GM23338 (cell line): Measurements from ENCODE around the gene TMEM163. TPM values are rescaled to one million over a fixed set of nuclear protein-coding genes. Genes with fewer than 3 reads are reported as not detected.

Experiments
- ATAC-seq: fragments of 200-7000 bp; cut with Tn5 transposase; 3 replicates; pipeline ENCODE4 v1.9.1; 2020
- DNase-seq: peaks from one replicate; pipeline ENCODE4 v3.0.0-alpha.2; 2015; ENCODE audit warnings: low spot score
- H2AFZ ChIP-seq: fragments of 200-600 bp; sonication (generic); 2 replicates; pipeline ENCODE4 v1.8.0; 2016; ENCODE audit warnings: antibody characterized with exemption, mild to moderate bottlenecking, moderate library complexity
- H3F3A ChIP-seq: fragments of 200-600 bp; sonication (generic); replicated peaks from 2 replicates; pipeline ENCODE4 v1.8.0; 2017; ENCODE audit warnings: antibody characterized with exemption, mixed run types, low read depth
- H3K27ac ChIP-seq: fragments of 200-600 bp; sonication (generic); 2 replicates; pipeline ENCODE4 v1.6.1; 2016; ENCODE audit warnings: low read depth
- H3K27me3 ChIP-seq: fragments of 200-600 bp; sonication (generic); 2 replicates; pipeline ENCODE4 v1.8.0; 2016; ENCODE audit warnings: mild to moderate bottlenecking, mixed run types, moderate library complexity; ENCODE audit not compliant: insufficient read depth
- H3K36me3 ChIP-seq: fragments of 200-600 bp; sonication (generic); 2 replicates; pipeline ENCODE4 v1.8.0; 2016; ENCODE audit warnings: mild to moderate bottlenecking; ENCODE audit not compliant: insufficient read depth
- H3K4me1 ChIP-seq: fragments of 200-600 bp; sonication (generic); 2 replicates; pipeline ENCODE4 v1.8.0; 2016; ENCODE audit warnings: mild to moderate bottlenecking, moderate library complexity; ENCODE audit not compliant: insufficient read depth
- H3K4me2 ChIP-seq: fragments of 200-600 bp; sonication (generic); 2 replicates; pipeline ENCODE4 v1.7.1; 2017; ENCODE audit warnings: mixed run types
- H3K4me3 ChIP-seq: fragments of 200-600 bp; sonication (generic); 2 replicates; pipeline ENCODE4 v1.6.1; 2016; ENCODE audit warnings: mixed run types
- H3K79me2 ChIP-seq: fragments of 200-600 bp; sonication (generic); replicated peaks from 2 replicates; pipeline ENCODE4 v1.8.0; 2017; ENCODE audit warnings: mild to moderate bottlenecking; ENCODE audit not compliant: insufficient read depth
- H3K9me2 ChIP-seq: fragments of 200-600 bp; sonication (generic); 2 replicates; pipeline ENCODE4 v1.8.0; 2017; ENCODE audit not compliant: insufficient read depth
- H4K20me1 ChIP-seq: fragments of 200-600 bp; sonication (generic); replicated peaks from 2 replicates; pipeline ENCODE4 v1.8.0; 2017; ENCODE audit warnings: mild to moderate bottlenecking; ENCODE audit not compliant: insufficient read depth
- H3K27ac Mint-ChIP-seq: 2 replicates; pipeline ENCODE4 v1.8.0; 2020; ENCODE audit warnings: inconsistent platforms, mild to moderate bottlenecking, moderate library complexity, mixed read lengths
- H3K27me3 Mint-ChIP-seq: 3 replicates; pipeline ENCODE4 v1.8.0; 2022; ENCODE audit warnings: low read depth, mild to moderate bottlenecking, moderate library complexity, mixed read lengths, inconsistent platforms; ENCODE audit not compliant: insufficient read depth, poor library complexity
- H3K36me3 Mint-ChIP-seq: 3 replicates; pipeline ENCODE4 v1.8.0; 2021; ENCODE audit warnings: low read depth, mild to moderate bottlenecking, inconsistent platforms, moderate library complexity, mixed read lengths
- H3K4me1 Mint-ChIP-seq: 3 replicates; pipeline ENCODE4 v1.8.0; 2020; ENCODE audit warnings: mild to moderate bottlenecking, inconsistent platforms, mixed read lengths
- H3K4me3 Mint-ChIP-seq: 3 replicates; pipeline ENCODE4 v1.8.0; 2021; ENCODE audit warnings: moderate library complexity, mild to moderate bottlenecking, inconsistent platforms, mixed read lengths
- H3K9me3 Mint-ChIP-seq: 3 replicates; pipeline ENCODE4 v1.8.0; 2020; ENCODE audit warnings: moderate library complexity, mild to moderate bottlenecking, inconsistent platforms, mixed read lengths
- CREB1 ChIP-seq: fragments of 250-450 bp; sonication (Bioruptor Pico); IDR thresholded peaks from 2 replicates; pipeline ENCODE4 v1.5.0; 2020; ENCODE audit warnings: low read depth, mild to moderate bottlenecking, moderate library complexity
- CTCF ChIP-seq, 2 experiments: fragments of 200-600 bp in 1 of 2; sonication (generic) in 1 of 2; conservative IDR thresholded peaks; 2 replicates each; pipeline versions ENCODE4 v1.5.1 to v1.6.1; 2016 to 2017; ENCODE audit warnings: antibody characterized with exemption in 2 of 2, low read depth in 2 of 2, mild to moderate bottlenecking in 2 of 2, moderate library complexity in 1 of 2
- ETS1 ChIP-seq: IDR thresholded peaks from 2 replicates; pipeline ENCODE4 v1.6.1; 2016; ENCODE audit warnings: antibody characterized with exemption
- EZH2 ChIP-seq: fragments of 200-600 bp; sonication (generic); IDR thresholded peaks from one replicate; pipeline ENCODE4 v1.8.0; 2017; ENCODE audit warnings: antibody characterized with exemption, mild to moderate bottlenecking, low read depth; ENCODE audit not compliant: unreplicated experiment
- EZH2phosphoT487 ChIP-seq: fragments of 200-600 bp; sonication (generic); IDR thresholded peaks from one replicate; pipeline ENCODE4 v1.8.1; 2018; ENCODE audit warnings: antibody characterized with exemption; ENCODE audit not compliant: unreplicated experiment
- JUNB ChIP-seq: IDR thresholded peaks from one replicate; pipeline ENCODE4 v1.6.1; 2016; ENCODE audit warnings: antibody characterized with exemption; ENCODE audit not compliant: unreplicated experiment
- NANOG ChIP-seq: IDR thresholded peaks from 2 replicates; pipeline ENCODE4 v1.6.1; 2016; ENCODE audit warnings: antibody characterized with exemption, borderline replicate concordance
- POLR2AphosphoS5 ChIP-seq: IDR thresholded peaks from 2 replicates; pipeline ENCODE4 v1.6.1; 2016; ENCODE audit warnings: antibody characterized with exemption, low read depth
- REST ChIP-seq: IDR thresholded peaks from one replicate; pipeline ENCODE4 v1.6.1; 2018; ENCODE audit warnings: antibody characterized with exemption; ENCODE audit not compliant: unreplicated experiment
- STAT1 ChIP-seq: IDR thresholded peaks from one replicate; pipeline ENCODE4 v1.6.1; 2016; ENCODE audit warnings: antibody characterized with exemption; ENCODE audit not compliant: unreplicated experiment
- ZNF114 ChIP-seq: fragments of 250-450 bp; sonication (Bioruptor Pico); IDR thresholded peaks from 2 replicates; pipeline ENCODE4 v1.5.0; 2020; ENCODE audit warnings: mild to moderate bottlenecking, moderate library complexity
- ZNF331 ChIP-seq: fragments of 250-450 bp; sonication (Bioruptor Pico); IDR thresholded peaks from 2 replicates; pipeline ENCODE4 v1.5.0; 2020; ENCODE audit warnings: low read depth, mild to moderate bottlenecking, moderate library complexity
- ZNF462 ChIP-seq: fragments of 250-450 bp; sonication (Bioruptor Pico); IDR thresholded peaks from 2 replicates; pipeline ENCODE4 v1.5.0; 2020; ENCODE audit warnings: mild to moderate bottlenecking, moderate library complexity
- polyA plus RNA-seq: library from polyadenylated mRNA; unstranded; fragments of >200 nt; fragmentation: Nextera tagmentation; extraction: Ambion mirVana; gene quantifications from 2 replicates; pipeline ENCODE4 v1.2.1, GENCODE V29; 2016
- total RNA-seq: library from RNA; depleted of rRNA; stranded (reverse); fragments of >200 nt; shearing (Covaris generic); gene quantifications from 2 replicates; pipeline ENCODE4 v1.2.3, GENCODE V29; 2014

The TMEM163 gene
- total and polyA plus RNA-seq, 2 experiments from 2014 or later = 1.1 to 1.8 TPM

GRCh38 chr2:134583997-134584520 lies 134.7 kb downstream of the TMEM163 start:
- peaks cover 5% of the 10 kb centered on the region for H3K36me3 Mint-ChIP-seq

More at GRCh38 chr2:134583997-134584520, 134.7 kb downstream of the TMEM163 start:
- Histone ChIP-seq H3K79me2 (no peaks in the 10 kb centered on the region), H3K27me3 (no peaks in the 10 kb centered on the region), H3K4me1 (no peaks in the 10 kb centered on the region), H3K36me3 (no peaks in the 10 kb centered on the region), H3K27ac (no peak overlapping the region), H4K20me1 (no peaks in the 10 kb centered on the region), H3F3A (no peaks in the 10 kb centered on the region), H3K9me2 (0 out of 2 replicates have a peak, but pooled peaks cover under 1% of the 10 kb centered on the region), H2AFZ (no peak overlapping the region), H3K4me3 (no peak overlapping the region), H3K4me2 (no peak overlapping the region)
- DNase-seq = no peak
- no peak for ATAC-seq
- Mint-ChIP-seq H3K4me1 (no peaks in the 10 kb centered on the region), H3K27ac (no peak overlapping the region), H3K27me3 (peaks cover 3% of the 10 kb centered on the region), H3K9me3 (peaks cover 9% of the 10 kb centered on the region), H3K4me3 (no peak overlapping the region)
- TF ChIP-seq CTCF (conservative IDR thresholded peaks at IDR 0.05; ENCODE audit: low read depth in 2 of 2) (no peak), STAT1 (no peak), REST (no peak), EZH2phosphoT487 (no peak), ZNF462 (CRISPR knock-in tag) (no peak), ZNF114 (CRISPR knock-in tag) (no peak), ZNF331 (no peak), POLR2AphosphoS5 (no peak), ETS1 (no peak), JUNB (no peak), EZH2 (no peak), CREB1 (CRISPR knock-in tag) (no peak), NANOG (no peak)
